K562 (cell line): ENCODE measurements around the gene PELI1. TPM values are rescaled to one million over a fixed set of nuclear protein-coding genes. Genes with fewer than 3 reads are reported as not detected.

Source experiments
- ATAC-seq: fragments of 200-7000 bp; cut with Tn5 transposase; 3 replicates; pipeline ENCODE4 v1.9.1; 2020; ENCODE audit warnings: moderate library complexity
- BruUV-seq: library from RNA; stranded (reverse); fragments of 400-500 nt; replicated peaks from 2 replicates; lab custom pipeline; 2021; lab: Mats Ljungman, UMichigan
- CTCF ChIA-PET: fragments of 300-600 bp; formaldehyde crosslinking; extraction: SDS; loops from one replicate; lab custom pipeline; 2021; ENCODE audit warnings: low intra/inter-chr PET ratio; lab: Yijun Ruan, JAX
- POLR2A ChIA-PET: fragments of 300-600, 350-650 bp; sonication (Branson Sonifier 250); formaldehyde crosslinking; extraction: SDS; loops from one replicate; lab custom pipeline; 2021; ENCODE audit warnings: antibody characterized with exemption, inconsistent platforms; lab: Yijun Ruan, JAX
- DNase-seq, 4 experiments: peaks; one replicate each; pipeline versions ENCODE4 v3.0.0 to v3.0.0-alpha.2; 2011 to 2018; ENCODE audit warnings: low spot score in 3 of 4, mixed read lengths in 3 of 4; ENCODE audit errors: extremely low read depth in 1 of 4
- FAIRE-seq: peaks from 2 replicates; lab custom pipeline; 2011; peaks lifted over from hg19 to GRCh38; lab: Jason Lieb, UNC
- H2AFZ ChIP-seq: 2 replicates; pipeline ENCODE4 v1.6.0; 2011; ENCODE audit warnings: low read depth, low read length, control low read depth, inconsistent platforms
- H3K27ac ChIP-seq: fragments of 200-600 bp; 3 replicates; pipeline ENCODE4 v1.8.0; 2011; ENCODE audit warnings: low read depth, mild to moderate bottlenecking, control low read depth, inconsistent platforms, low read length, moderate library complexity, mixed read lengths; ENCODE audit errors: extremely low read depth
- H3K27me3 ChIP-seq, 2 experiments: fragments of 300-600 bp in 1 of 2; 2 replicates in 1 of 2; 3 replicates in 1 of 2; pipeline versions ENCODE4 v1.6.0 to v1.8.0; 2011; ENCODE audit warnings: inconsistent platforms in 2 of 2, low read length in 2 of 2, mild to moderate bottlenecking in 1 of 2, mixed read lengths in 1 of 2, moderate library complexity in 1 of 2; ENCODE audit not compliant: control insufficient read depth in 2 of 2, insufficient read depth in 2 of 2
- H3K36me3 ChIP-seq: fragments of 300-600 bp; 3 replicates; pipeline ENCODE4 v1.8.0; 2011; ENCODE audit warnings: mild to moderate bottlenecking, low read length, inconsistent platforms; ENCODE audit not compliant: control insufficient read depth, insufficient read depth
- H3K4me1 ChIP-seq, 2 experiments: fragments of 200-600 bp in 1 of 2; replicated peaks in 1 of 2; 2 replicates in 1 of 2; 3 replicates in 1 of 2; pipeline versions ENCODE4 v1.5.1 to v1.8.0; 2011; ENCODE audit warnings: inconsistent platforms in 2 of 2, low read length in 2 of 2, mild to moderate bottlenecking in 1 of 2, mixed read lengths in 1 of 2, moderate library complexity in 1 of 2; ENCODE audit not compliant: control insufficient read depth in 2 of 2, insufficient read depth in 2 of 2
- H3K4me2 ChIP-seq: 2 replicates; pipeline ENCODE4 v1.6.1; 2011; ENCODE audit warnings: low read length, control low read depth, inconsistent platforms, mixed read lengths; ENCODE audit not compliant: insufficient read depth
- H3K4me3 ChIP-seq: fragments of 200-600 bp; sonication (generic), shearing (Covaris generic); 2 replicates; pipeline ENCODE4 v1.5.1; 2016; ENCODE audit warnings: control low read depth, inconsistent platforms
- H3K79me2 ChIP-seq: fragments of 200-600 bp; 3 replicates; pipeline ENCODE4 v1.8.0; 2011; ENCODE audit warnings: low read length, inconsistent platforms; ENCODE audit not compliant: control insufficient read depth, insufficient read depth
- H3K9ac ChIP-seq, 2 experiments: 2 replicates each; pipeline versions ENCODE4 v1.6.0 to v1.6.1; 2011; ENCODE audit warnings: low read depth in 2 of 2, low read length in 2 of 2, control low read depth in 1 of 2, inconsistent platforms in 1 of 2, mild to moderate bottlenecking in 1 of 2, mixed read lengths in 1 of 2; ENCODE audit not compliant: insufficient read depth in 1 of 2
- H3K9me1 ChIP-seq: one replicate; pipeline ENCODE4 v1.6.0; 2011; ENCODE audit warnings: inconsistent platforms, mild to moderate bottlenecking, low read length, moderate library complexity; ENCODE audit not compliant: control insufficient read depth, insufficient read depth
- H3K9me3 ChIP-seq: replicated peaks from 2 replicates; pipeline ENCODE4 v1.5.1; 2011; ENCODE audit warnings: low read depth, low read length, inconsistent platforms; ENCODE audit not compliant: control insufficient read depth, insufficient read depth
- H4K20me1 ChIP-seq: replicated peaks from 2 replicates; pipeline ENCODE4 v1.6.1; 2011; ENCODE audit warnings: low read length, inconsistent platforms, mixed read lengths; ENCODE audit not compliant: control insufficient read depth, insufficient read depth
- ATF7 ChIP-seq: fragments of 450-650 bp; IDR thresholded peaks from 2 replicates; pipeline ENCODE4 v1.7.1; 2014; ENCODE audit warnings: mild to moderate bottlenecking, moderate library complexity
- BCOR ChIP-seq: fragments of 450-650 bp; IDR thresholded peaks from 2 replicates; pipeline ENCODE4 v1.6.1; 2016
- CTBP1 ChIP-seq: fragments of 450-650 bp; IDR thresholded peaks from 2 replicates; pipeline ENCODE4 v1.6.1; 2016; ENCODE audit warnings: borderline replicate concordance
- DPF2 ChIP-seq: fragments of 450-650 bp; IDR thresholded peaks from 2 replicates; pipeline ENCODE4 v1.6.1; 2016
- FOXK2 ChIP-seq, 2 experiments: fragments of 450-650 bp; IDR thresholded peaks in 1 of 2; conservative IDR thresholded peaks in 1 of 2; 2 replicates each; pipeline ENCODE4 v1.6.1; 2016; ENCODE audit warnings: low read depth in 2 of 2, mild to moderate bottlenecking in 1 of 2
- GATA2 ChIP-seq: sonication (generic); formaldehyde crosslinking; IDR thresholded peaks from 2 replicates; pipeline ENCODE4 v1.4.0; 2020; ENCODE audit warnings: mild to moderate bottlenecking, missing genetic modification reagents
- HDAC2 ChIP-seq: fragments of 450-650 bp; IDR thresholded peaks from 2 replicates; pipeline ENCODE4 v1.6.1; 2016; ENCODE audit warnings: mild to moderate bottlenecking
- KLF13 ChIP-seq: fragments of 450-650 bp; IDR thresholded peaks from 2 replicates; pipeline ENCODE4 v1.6.1; 2016; ENCODE audit warnings: missing genetic modification characterization, low read depth, mild to moderate bottlenecking, missing compliant biosample characterization, moderate library complexity, borderline replicate concordance
- LEF1 ChIP-seq: fragments of 450-650 bp; IDR thresholded peaks from 2 replicates; pipeline ENCODE4 v1.6.1; 2016; ENCODE audit warnings: mild to moderate bottlenecking
- MED1 ChIP-seq: sonication (generic); formaldehyde crosslinking; IDR thresholded peaks from 2 replicates; pipeline ENCODE4 v1.8.1; 2023; ENCODE audit warnings: missing genetic modification reagents, borderline replicate concordance
- MTA3 ChIP-seq: fragments of 450-650 bp; formaldehyde crosslinking; IDR thresholded peaks from 2 replicates; pipeline ENCODE4 v1.6.1; 2017; ENCODE audit warnings: mild to moderate bottlenecking, borderline replicate concordance
- POLR2AphosphoS5 ChIP-seq: IDR thresholded peaks from 2 replicates; pipeline ENCODE4 v1.6.1; 2011; ENCODE audit warnings: mild to moderate bottlenecking, low read depth, low read length, moderate library complexity; ENCODE audit not compliant: control insufficient read depth, insufficient read depth
- RBM39 ChIP-seq: fragments of 200-400 bp; formaldehyde crosslinking; optimal IDR thresholded peaks from 2 replicates; pipeline ENCODE3; 2018; ENCODE audit warnings: low read depth, low read length
- RCOR1 ChIP-seq, 2 experiments: IDR thresholded peaks; 2 replicates each; pipeline ENCODE4 v1.6.1; 2012; ENCODE audit warnings: low read depth in 2 of 2, low read length in 2 of 2, borderline replicate concordance in 1 of 2, improper control_type of control experiment in 1 of 2
- SETDB1 ChIP-seq: IDR thresholded peaks from one replicate; pipeline ENCODE4 v1.6.1; 2012; ENCODE audit warnings: low read length, control low read depth, inconsistent platforms
- SMARCE1 ChIP-seq: fragments of 450-650 bp; IDR thresholded peaks from 2 replicates; pipeline ENCODE4 v1.7.1; 2016; ENCODE audit warnings: mild to moderate bottlenecking
- TAF7 ChIP-seq: fragments of 450-650 bp; IDR thresholded peaks from 2 replicates; pipeline ENCODE4 v1.6.1; 2016; ENCODE audit warnings: missing genetic modification characterization, missing compliant biosample characterization
- TRIM28 ChIP-seq: fragments of 450-650 bp; IDR thresholded peaks from 2 replicates; pipeline ENCODE4 v1.6.1; 2017
- ZBED1 ChIP-seq: IDR thresholded peaks from 2 replicates; pipeline ENCODE4 v1.6.1; 2014
- ZNF384 ChIP-seq: IDR thresholded peaks from 2 replicates; pipeline ENCODE4 v1.6.1; 2012; ENCODE audit warnings: low read depth, low read length, improper control_type of control experiment
- ZNF408 ChIP-seq: fragments of 250-450 bp; sonication (Bioruptor Pico); IDR thresholded peaks from 2 replicates; pipeline ENCODE4 v1.4.0; 2020; ENCODE audit warnings: low read depth, mild to moderate bottlenecking, moderate library complexity
- WGBS: fragments of 100-300 bp; shearing (Covaris generic); methylation state at CpG from one replicate; pipeline ENCODE4 v1.1.6; 2016; ENCODE audit warnings: low coverage, mixed read lengths; ENCODE audit not compliant: insufficient coverage; ENCODE audit errors: missing lambda C conversion rate; 5-methylcytosine and 5-hydroxymethylcytosine counted together
- in situ Hi-C: fragments of 300-500 bp; cut with MboI; formaldehyde crosslinking; loops from 4 replicates; pipeline ENCODE4 v1.15.0; 2018; ENCODE audit warnings: inconsistent platforms, mixed read lengths
- intact Hi-C: fragments of 100-400 bp; cut with micrococcal nuclease; formaldehyde crosslinking; loops from 2 replicates; pipeline ENCODE4 v1.14.2; 2022
- polyA plus RNA-seq, 8 experiments: library from polyadenylated mRNA; depleted of rRNA in 4 of 8; stranded (reverse) in 5 of 8; unstranded in 3 of 8; fragments of >200 nt; fragmentation: Nextera tagmentation in 2 of 8; fragmentation: Illumina TruSeq in 1 of 8; extraction: Ambion mirVana in 2 of 8; extraction: Trizol in 1 of 8; gene quantifications; 2 replicates each; pipeline versions ENCODE4 v1.2.1 to v1.2.3, GENCODE V29; 2011 to 2014; ENCODE audit warnings: inconsistent platforms in 1 of 8, missing spikeins in 1 of 8
- total RNA-seq, 7 experiments: library from RNA; depleted of rRNA in 6 of 7; stranded (reverse); fragments of >200 nt in 6 of 7; fragmentation: Illumina TruSeq in 2 of 7; extraction: Trizol in 2 of 7; gene quantifications; 2 replicates each; pipeline versions ENCODE4 v1.2.1 to v1.2.3, GENCODE V29; 2011 to 2021; ENCODE audit warnings: low replicate concordance in 1 of 7
- TF ChIP-seq, protein P1 (sequence below): fragments of 450-650 bp; IDR thresholded peaks from 2 replicates; pipeline ENCODE4 v1.6.1; 2017; ENCODE audit warnings: antibody characterized with exemption
- TF ChIP-seq, protein P2 (sequence below): fragments of 450-650 bp; IDR thresholded peaks from 2 replicates; pipeline ENCODE4 v1.6.1; 2016; ENCODE audit warnings: low read depth, mild to moderate bottlenecking, moderate library complexity
- TF ChIP-seq, protein P3 (sequence below): sonication (generic); formaldehyde crosslinking; IDR thresholded peaks from 2 replicates; pipeline ENCODE4 v1.9.0; 2022; ENCODE audit warnings: mild to moderate bottlenecking, missing genetic modification reagents

Gene PELI1
- total and polyA plus RNA-seq, 9 of the 15 experiments (the other 6 are each of a cell fraction or from before 2014, with no cell fraction given) = 3.3 to 19.2 (median 12.5) TPM

DNA sequence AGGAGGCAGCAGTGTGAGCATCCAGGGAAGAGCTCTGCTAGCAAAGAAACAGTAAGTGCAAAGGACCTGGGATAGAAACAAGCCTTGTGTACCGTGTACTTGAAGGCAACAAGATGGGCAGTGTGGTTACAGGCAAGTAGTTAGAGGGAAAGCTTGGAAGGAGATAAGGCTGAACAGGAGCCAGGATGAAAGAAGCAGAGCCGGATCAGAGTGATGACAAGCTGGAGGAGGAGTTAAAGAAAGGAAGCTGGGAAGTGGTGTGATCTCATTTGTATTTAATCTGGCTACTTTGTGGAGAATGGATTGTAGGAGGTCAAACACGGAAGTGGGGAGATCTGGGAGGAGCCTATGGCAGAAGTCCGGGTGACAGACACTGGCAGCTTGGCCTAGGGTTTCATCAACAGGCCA, 80.3 kb downstream of the PELI1 start:
- ChIA-PET CTCF (no interaction called here), POLR2A (interaction anchor here (0.6 to 1.1 kb wide), 3 partner anchors 9 to 18 kb away, joined by 3 read pairs; no protein-coding TSS in a partner anchor)
- 17% methylated on average over 4 of the region's 4 CpGs for WGBS
- Histone ChIP-seq H3K4me1 (peaks cover 0 to 14% of the 10 kb centered on the region in 2 experiments; a peak in 3 of 5 replicates), H3K4me3 (no peak overlapping the region), H3K9me3 (no peaks in the 10 kb centered on the region), H3K27ac (peak overlapping the region; percentile 74; the same call in 2 of the 3 replicates), H3K9me1 (no peaks in the 10 kb centered on the region), H3K9ac (no peak overlapping the region), H3K36me3 (no peaks in the 10 kb centered on the region), H3K4me2 (peak overlapping the region; percentile 43), H4K20me1 (no peaks in the 10 kb centered on the region), H2AFZ (peak overlapping the region; percentile 81), H3K79me2 (no peaks in the 10 kb centered on the region), H3K27me3 (no peaks in the 10 kb centered on the region)
- peak; percentile 66 for ATAC-seq
- peak in 2 of 4 experiments; percentile 12 to 57 for DNase-seq
- no peak for FAIRE-seq
- BruUV-seq = no TSS peak
- intact Hi-C loops = no loop called here
- in situ Hi-C loops = loop anchor here (10.0 kb wide), 1 partner anchor 821 kb away; no protein-coding TSS in a partner anchor
- TF ChIP-seq, protein P1, sequence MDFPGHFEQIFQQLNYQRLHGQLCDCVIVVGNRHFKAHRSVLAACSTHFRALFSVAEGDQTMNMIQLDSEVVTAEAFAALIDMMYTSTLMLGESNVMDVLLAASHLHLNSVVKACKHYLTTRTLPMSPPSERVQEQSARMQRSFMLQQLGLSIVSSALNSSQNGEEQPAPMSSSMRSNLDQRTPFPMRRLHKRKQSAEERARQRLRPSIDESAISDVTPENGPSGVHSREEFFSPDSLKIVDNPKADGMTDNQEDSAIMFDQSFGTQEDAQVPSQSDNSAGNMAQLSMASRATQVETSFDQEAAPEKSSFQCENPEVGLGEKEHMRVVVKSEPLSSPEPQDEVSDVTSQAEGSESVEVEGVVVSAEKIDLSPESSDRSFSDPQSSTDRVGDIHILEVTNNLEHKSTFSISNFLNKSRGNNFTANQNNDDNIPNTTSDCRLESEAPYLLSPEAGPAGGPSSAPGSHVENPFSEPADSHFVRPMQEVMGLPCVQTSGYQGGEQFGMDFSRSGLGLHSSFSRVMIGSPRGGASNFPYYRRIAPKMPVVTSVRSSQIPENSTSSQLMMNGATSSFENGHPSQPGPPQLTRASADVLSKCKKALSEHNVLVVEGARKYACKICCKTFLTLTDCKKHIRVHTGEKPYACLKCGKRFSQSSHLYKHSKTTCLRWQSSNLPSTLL = no peak
- TF ChIP-seq ZNF408 (no peak), POLR2AphosphoS5 (no peak), HDAC2 (peak; percentile 68; the same call in 1 of the 2 replicates), MTA3 (no peak), RCOR1 (IDR thresholded peaks at IDR 0.05; ENCODE audit: borderline replicate concordance in 1 of 2, low read depth in 2 of 2, low read length in 2 of 2) (peak in 1 of 2 experiments; percentile 83; a peak in 2 of 4 replicates), ZNF384 (no peak), GATA2 (CRISPR knock-in tag) (peak; percentile 31; the same call in 1 of the 2 replicates), RBM39 (no peak), CTBP1 (peak; percentile 75; the same call in 1 of the 2 replicates), FOXK2 (conservative IDR thresholded peaks at IDR 0.05 in 1 of 2, IDR thresholded peaks at IDR 0.05 in 1 of 2; ENCODE audit: low read depth in 2 of 2) (peak; percentile 61 to 63), BCOR (peak; percentile 42; the same call in 1 of the 2 replicates), SMARCE1 (peak; percentile 16; the same call in 1 of the 2 replicates), TAF7 (tag) (no peak), LEF1 (peak; percentile 45; the same call in 1 of the 2 replicates), KLF13 (tag) (no peak), TRIM28 (peak; percentile 44; the same call in 1 of the 2 replicates), ZBED1 (no peak), ATF7 (peak; percentile 44), MED1 (CRISPR knock-in tag) (no peak), SETDB1 (no peak), DPF2 (no peak)
- TF ChIP-seq, protein P2, sequence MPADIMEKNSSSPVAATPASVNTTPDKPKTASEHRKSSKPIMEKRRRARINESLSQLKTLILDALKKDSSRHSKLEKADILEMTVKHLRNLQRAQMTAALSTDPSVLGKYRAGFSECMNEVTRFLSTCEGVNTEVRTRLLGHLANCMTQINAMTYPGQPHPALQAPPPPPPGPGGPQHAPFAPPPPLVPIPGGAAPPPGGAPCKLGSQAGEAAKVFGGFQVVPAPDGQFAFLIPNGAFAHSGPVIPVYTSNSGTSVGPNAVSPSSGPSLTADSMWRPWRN = no peak
- TF ChIP-seq, protein P3, sequence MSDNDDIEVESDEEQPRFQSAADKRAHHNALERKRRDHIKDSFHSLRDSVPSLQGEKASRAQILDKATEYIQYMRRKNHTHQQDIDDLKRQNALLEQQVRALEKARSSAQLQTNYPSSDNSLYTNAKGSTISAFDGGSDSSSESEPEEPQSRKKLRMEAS (CRISPR knock-in tag) = 0 out of 2 replicates have a peak, but pooled peaks have one; percentile 10
